ENCODE measurements around the gene TUBB.

DNA sequence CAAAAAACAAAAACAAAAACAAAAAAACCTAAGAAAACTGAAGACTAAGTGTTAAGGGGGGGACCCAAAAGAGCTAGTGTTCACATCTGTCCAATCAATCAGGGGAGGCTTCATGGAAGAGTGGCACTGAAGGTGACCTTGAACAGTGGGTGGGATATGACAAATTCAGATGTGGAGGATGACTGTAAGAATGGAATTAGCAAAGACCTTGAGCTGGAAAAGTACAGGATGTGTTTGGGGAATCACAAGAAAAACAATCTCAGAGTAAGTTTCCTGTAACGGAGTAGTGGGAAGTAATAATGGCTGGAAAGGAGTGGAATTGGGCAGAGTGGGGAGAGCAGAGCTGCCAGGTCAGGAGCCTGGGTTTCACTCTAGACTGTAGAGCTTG is 27.1 kb downstream of the TUBB start:
- TF ChIP-seq, protein P1, sequence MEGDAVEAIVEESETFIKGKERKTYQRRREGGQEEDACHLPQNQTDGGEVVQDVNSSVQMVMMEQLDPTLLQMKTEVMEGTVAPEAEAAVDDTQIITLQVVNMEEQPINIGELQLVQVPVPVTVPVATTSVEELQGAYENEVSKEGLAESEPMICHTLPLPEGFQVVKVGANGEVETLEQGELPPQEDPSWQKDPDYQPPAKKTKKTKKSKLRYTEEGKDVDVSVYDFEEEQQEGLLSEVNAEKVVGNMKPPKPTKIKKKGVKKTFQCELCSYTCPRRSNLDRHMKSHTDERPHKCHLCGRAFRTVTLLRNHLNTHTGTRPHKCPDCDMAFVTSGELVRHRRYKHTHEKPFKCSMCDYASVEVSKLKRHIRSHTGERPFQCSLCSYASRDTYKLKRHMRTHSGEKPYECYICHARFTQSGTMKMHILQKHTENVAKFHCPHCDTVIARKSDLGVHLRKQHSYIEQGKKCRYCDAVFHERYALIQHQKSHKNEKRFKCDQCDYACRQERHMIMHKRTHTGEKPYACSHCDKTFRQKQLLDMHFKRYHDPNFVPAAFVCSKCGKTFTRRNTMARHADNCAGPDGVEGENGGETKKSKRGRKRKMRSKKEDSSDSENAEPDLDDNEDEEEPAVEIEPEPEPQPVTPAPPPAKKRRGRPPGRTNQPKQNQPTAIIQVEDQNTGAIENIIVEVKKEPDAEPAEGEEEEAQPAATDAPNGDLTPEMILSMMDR (conservative IDR thresholded peaks at IDR 0.05; ENCODE audit: low read depth, low read length): no peak
- TF ChIP-seq RAD21 (IDR thresholded peaks at IDR 0.05; ENCODE audit: low read length) (no peak), RCOR1 (IDR thresholded peaks at IDR 0.05; ENCODE audit: insufficient replicate concordance, low read length) (no peak), POLR2A (IDR thresholded peaks at IDR 0.05; ENCODE audit: low read depth, low read length) (no peak), CHD1 (IDR thresholded peaks at IDR 0.05; ENCODE audit: low read depth, low read length) (no peak), MXI1 (IDR thresholded peaks at IDR 0.05; ENCODE audit: borderline replicate concordance, low read depth, low read length) (no peak), RFX5 (IDR thresholded peaks at IDR 0.05; ENCODE audit: low read depth, low read length) (no peak), MAZ (IDR thresholded peaks at IDR 0.05; ENCODE audit: borderline replicate concordance, low read depth, low read length) (no peak), BHLHE40 (IDR thresholded peaks at IDR 0.05; ENCODE audit: low read depth, low read length) (no peak), MAFK (IDR thresholded peaks at IDR 0.05; ENCODE audit: low read depth, low read length) (no peak)
- TF ChIP-seq, protein P2, sequence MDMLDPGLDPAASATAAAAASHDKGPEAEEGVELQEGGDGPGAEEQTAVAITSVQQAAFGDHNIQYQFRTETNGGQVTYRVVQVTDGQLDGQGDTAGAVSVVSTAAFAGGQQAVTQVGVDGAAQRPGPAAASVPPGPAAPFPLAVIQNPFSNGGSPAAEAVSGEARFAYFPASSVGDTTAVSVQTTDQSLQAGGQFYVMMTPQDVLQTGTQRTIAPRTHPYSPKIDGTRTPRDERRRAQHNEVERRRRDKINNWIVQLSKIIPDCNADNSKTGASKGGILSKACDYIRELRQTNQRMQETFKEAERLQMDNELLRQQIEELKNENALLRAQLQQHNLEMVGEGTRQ (IDR thresholded peaks at IDR 0.05; ENCODE audit: low read depth, low read length): no peak
